GM19372 (cell line): ENCODE measurements around the gene OR1N1.
A peak's percentile ranks its signal among the peaks of the same experiment; 100 is the strongest.
"Not testable (repeated sequence)": the region's sequence is repeated elsewhere in the genome, so short reads cannot be mapped to it uniquely, and the experiment has no call there.

Source experiments
- ATAC-seq: cut with Tn5 transposase; IDR thresholded peaks from one replicate; pipeline ENCODE4 v1.9.1; 2021; ENCODE audit warnings: mild to moderate bottlenecking, low read depth, moderate library complexity; ENCODE audit not compliant: unreplicated experiment

Gene OR1N1, protein sequence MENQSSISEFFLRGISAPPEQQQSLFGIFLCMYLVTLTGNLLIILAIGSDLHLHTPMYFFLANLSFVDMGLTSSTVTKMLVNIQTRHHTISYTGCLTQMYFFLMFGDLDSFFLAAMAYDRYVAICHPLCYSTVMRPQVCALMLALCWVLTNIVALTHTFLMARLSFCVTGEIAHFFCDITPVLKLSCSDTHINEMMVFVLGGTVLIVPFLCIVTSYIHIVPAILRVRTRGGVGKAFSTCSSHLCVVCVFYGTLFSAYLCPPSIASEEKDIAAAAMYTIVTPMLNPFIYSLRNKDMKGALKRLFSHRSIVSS

DNA sequence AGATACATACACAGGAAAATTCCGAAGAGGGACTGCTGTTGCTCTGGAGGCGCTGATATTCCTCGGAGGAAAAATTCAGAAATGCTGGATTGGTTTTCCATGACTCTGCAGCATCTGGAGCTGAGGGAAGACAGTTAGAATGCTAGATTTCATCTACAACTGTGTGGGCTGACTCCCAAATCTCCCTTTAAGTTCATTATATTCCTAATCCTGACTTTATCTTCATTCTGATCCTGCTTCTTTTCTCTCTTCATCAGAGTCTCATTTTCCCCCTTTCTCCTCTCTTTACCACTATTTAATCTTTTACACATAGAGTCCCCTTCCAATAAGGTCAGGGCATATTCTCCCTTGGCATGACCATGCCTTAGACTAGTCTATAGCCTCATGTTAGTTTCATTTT, at the start of gene OR1N1:
Gene OR1N1 (minus strand): TSS at position 101 of the 400 bp plus-strand sequence. CDS start 0 bp downstream, at position 101.
- no peak for ATAC-seq

DNA sequence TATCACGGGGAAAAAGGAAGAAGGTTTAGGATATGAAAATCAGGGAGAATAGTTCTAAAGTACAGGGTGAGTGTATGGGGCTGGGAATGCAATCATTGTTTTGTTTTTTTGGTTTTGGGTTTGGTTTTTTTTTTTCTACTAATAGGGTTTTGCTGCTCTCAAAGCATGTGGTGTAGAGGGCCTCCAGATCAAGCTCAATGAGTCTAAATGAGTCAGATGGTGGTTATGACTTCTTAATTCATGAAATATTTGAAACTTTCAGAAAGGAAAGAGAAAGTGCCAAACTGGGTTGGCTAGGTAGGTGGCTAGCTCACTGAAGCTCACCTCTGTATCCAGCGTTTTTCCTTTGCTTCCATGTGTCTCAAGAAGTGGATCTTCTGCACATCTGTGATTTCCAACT, 45.4 kb upstream of the OR1N1 start:
- ATAC-seq, result no peak

DNA sequence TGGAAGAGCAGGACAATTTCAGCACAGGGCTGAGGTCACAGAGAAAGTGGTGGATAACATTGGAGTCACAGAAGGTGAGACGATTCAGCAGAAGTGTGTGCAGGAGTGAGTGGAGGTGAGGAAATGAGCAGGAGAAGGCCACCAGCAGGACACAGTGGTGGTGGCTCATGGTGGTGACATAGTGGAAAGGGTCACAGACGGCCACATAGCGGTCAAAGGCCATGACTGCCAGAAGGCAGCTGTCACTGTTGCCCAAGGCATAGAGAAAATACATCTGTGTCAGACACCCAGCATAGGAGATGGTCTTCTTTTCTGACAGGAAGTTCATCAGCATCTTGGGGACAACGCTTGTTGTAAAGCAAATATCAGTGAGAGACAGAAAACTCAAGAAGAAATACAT, 40.8 kb upstream of the OR1N1 start:
- no peak for ATAC-seq

DNA sequence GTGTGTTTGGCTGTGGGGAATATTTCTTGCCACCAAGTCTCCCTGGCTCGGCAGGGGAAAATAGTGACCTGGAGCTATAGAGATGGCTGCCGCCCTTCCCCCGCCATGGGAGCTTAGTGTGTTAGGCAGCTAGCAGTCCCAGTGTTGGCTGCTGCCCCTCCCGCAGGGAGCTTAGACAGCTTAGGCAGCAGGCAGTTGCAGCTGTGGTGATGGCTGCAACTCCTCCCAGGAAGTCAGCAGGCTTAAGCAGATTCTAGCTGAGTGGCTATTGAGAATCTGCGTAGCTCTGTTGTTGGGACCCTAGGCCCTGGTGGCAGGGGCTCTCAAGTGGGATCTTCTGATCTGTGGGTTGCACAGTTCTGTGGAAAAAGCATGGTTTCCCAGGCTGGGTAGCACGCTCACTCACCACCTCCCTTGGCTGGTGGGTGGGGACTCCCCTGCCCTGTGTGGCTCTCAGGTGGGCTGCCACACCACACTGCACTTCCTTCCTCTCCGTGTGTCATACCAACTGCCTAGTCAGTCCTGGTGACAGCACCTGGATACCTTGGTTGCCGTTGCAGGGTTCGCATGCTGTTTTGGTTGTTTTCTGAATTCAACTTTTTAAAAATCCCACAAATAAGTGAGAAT, 35.2 kb upstream of the OR1N1 start:
- no peak for ATAC-seq

DNA sequence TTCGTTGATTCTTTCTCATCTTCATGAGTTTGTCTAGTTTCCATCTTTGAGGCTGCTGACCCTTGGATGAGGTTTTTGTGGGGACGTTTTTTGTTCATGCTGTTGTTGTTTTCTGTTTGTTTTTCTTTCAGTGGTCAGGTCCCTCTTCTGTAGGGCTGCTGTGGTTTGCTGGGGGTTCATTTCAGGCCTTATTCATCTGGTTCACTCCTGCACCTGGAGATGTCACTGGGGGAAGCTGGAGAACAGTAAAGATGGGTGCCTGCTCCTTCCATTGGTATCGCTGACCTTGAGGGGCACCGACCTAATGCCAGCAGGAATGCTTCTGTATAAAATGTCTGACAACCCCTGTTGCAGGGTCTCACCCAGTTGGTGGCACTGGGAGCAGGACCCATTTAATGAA, 34.4 kb upstream of the OR1N1 start:
- no peak for ATAC-seq

DNA sequence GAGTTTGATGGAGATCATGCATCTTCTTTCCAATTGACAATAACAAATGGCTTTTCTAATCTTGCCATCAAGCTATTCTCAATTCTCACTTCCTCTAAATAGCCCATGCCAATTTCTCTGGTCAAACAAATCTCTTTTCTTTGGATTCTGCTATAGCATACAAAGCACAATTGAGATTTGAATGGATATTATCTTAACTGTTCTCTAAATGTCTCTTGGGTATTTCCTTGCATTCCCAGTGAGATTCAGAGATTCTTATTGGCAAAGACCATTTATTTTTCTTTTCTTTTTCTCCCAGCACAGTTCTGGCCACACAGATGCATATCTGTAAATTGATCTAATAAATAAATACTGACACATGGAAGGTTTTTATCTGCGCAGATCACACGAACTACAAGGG, 25.7 kb upstream of the OR1N1 start, which contains the start of gene OR1N2:
Gene OR1N2 (plus strand): TSS at position 301 of the 400 bp plus-strand sequence. CDS start 100 bp downstream, outside the sequence.
- ATAC-seq, result no peak

DNA sequence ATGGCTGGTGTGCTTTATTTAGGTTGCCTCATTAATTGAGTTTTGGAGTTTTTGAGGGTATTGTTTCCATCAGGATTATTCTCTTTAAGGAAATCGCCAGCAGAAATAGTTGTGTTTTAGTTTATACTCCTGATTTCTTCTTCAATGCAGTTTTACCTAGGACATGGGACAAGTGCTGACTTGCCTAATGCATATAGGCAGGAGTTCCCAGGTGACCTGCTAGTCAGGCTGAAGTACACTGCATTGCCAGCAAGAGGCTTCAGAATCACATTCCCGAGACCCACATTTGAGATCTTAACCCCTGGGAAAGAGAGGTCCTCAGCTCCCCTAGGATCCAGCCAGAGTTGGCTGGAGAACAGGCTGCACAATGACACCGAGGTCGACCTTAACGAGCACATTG, 24.3 kb upstream of the OR1N1 start:
- no peak for ATAC-seq

GRCh38 chr9:122546196-122546595, 19.1 kb upstream of the OR1N1 start:
- ATAC-seq, result no peak

GRCh38 chr9:122538757-122539156, 11.7 kb upstream of the OR1N1 start:
- no peak for ATAC-seq

DNA sequence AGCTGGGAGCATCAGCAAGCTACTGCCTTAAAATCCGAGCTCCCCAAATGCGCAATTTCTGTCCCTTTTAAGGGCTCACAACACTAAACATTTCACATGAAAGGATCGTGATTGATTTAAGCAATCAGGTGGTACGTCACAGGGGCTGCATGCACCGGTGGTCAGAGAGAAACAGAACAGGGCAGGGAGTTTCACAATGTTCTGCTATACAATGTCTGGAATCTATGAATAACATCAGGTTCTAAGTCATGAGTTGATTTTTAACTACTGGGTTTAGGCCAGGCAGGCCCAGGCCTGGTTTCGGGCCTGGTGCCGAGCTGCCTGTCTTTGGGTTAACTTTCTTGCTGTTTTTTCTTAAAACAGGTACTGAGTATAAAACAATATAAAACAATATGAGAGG, 10.0 kb upstream of the OR1N1 start:
- ATAC-seq, result not testable (repeated sequence)

- no peak for ATAC-seq
Measured at GRCh38 chr9:122536134-122536533, 9.0 kb upstream of the OR1N1 start.

DNA sequence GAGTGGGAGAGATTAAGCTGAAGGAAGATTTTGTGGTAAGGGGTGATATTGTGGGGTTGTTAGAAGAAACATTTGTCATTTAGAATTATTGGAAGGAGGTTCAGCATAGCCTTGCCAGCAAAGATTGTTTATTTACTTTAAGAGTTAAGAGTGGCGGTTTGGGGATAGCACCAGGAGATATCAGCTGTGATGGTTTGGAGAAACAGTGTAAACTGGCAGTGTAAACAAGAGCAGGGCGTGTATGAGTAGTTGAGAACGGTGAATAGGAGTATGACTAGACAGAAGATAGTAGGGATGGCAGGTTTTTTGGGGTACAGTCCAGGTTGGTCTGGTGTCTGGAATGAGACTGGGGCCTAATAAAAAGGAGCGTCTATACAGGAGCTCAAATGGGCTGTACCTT, 4.1 kb upstream of the OR1N1 start:
- not testable (repeated sequence) for ATAC-seq

GRCh38 chr9:122526602-122527001, 491 bp downstream of the OR1N1 start:
- no peak for ATAC-seq

GRCh38 chr9:122519376-122519775, 7.7 kb downstream of the OR1N1 start:
- ATAC-seq, result no peak

DNA sequence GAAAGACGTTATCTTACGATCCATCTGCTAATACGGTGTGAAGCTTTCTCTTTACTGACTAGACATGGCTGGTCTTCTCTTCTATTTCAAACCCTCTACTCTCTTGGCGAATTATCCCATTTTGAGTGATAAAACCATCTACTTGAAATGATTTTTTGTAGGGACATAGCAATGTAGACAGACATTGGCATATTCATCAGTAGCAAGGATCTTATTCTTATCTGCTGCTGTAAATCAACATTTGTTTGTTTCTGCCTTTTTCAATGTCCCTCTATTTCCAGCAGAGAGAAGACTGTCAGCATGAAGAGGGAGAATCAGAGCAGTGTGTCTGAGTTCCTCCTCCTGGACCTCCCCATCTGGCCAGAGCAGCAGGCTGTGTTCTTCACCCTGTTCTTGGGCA, 8.3 kb downstream of the OR1N1 start, which contains the start of gene OR1J4:
Gene OR1J4 (plus strand): TSS at position 301 of the 400 bp plus-strand sequence. CDS start 0 bp downstream, at position 301.
- ATAC-seq, result no peak

- ATAC-seq, result no peak
Measured at GRCh38 chr9:122518226-122518625, 8.9 kb downstream of the OR1N1 start.

DNA sequence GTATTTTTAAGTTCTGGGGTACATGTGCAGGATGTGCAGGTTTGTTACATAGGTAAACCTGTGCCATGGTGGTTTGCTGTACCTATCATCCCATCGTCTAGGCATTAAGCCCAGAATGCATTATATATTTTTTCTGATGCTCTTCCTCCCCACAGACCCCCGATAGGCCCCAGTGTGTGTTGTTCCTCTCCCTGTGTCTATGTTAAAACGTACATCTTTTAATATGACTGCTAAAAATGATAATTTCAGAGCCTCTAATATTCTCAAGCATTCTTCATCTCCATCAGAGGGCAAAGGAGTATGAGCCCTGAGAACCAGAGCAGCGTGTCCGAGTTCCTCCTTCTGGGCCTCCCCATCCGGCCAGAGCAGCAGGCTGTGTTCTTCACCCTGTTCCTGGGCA, 16.6 kb downstream of the OR1N1 start, which contains the start of gene OR1J2:
Gene OR1J2 (plus strand): TSS at position 301 of the 400 bp plus-strand sequence. CDS start 0 bp downstream, at position 301.
- no peak for ATAC-seq

DNA sequence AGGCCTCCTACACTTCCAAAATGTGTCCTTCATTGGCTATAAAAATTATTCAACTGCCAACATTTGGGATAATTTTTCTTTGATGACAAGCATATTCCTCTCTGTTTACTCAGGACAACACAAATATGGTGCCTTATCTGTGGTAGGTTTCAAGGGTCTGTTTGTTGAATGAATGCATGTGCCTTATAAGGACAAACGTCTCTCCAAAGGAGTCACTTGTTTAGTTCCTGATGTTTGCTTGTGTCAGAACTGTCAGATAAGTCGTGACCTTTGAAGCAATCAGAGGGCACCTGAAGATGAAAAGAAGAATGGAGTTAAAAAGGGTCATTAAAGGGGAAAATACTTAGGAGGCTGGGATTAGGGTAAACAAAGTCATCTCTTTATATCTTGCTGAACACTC, 20.1 kb downstream of the OR1N1 start:
- ATAC-seq, result no peak

DNA sequence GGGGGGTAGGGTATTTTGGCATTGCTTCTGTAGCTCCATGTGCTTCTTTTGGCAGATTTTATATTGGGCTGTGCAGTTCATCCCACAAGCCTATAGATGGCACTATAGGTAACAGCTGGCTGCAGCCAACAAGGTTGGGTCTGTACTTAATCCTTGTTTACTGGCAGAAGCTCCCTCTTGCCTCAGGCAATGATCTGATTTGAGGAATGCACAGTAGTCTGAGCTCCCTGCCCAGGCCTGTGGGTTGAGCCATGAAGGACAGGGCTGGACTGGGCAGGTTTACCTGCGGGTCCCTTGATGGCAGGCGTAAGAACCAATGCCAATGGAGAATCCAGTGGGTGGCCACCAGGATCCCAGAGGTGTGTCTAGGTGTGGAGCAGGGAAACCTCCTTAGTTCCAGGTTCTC, 28.2 kb downstream of the OR1N1 start:
- ATAC-seq, result peak; percentile 65

GRCh38 chr9:122479062-122479461, 48.0 kb downstream of the OR1N1 start:
- ATAC-seq, result no peak

DNA sequence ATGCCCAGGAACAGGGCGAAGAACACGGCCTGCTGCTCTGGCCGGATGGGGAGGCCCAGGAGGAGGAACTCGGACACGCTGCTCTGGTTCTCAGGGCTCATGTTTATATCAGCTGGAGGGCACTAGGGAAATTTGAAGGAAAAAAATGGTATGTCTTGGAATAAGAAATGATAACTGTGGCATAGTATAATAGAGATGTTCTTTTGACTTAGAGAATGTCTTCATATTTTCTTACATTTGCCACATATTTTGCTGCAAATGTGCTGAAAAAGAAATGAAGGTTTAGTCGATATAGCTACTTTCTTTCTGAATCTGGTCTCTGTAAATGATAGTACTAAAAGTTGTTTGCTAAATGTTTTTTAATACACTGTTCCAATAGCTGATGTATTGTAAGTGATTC, 49.3 kb downstream of the OR1N1 start, which contains the start of gene OR1J1:
Gene OR1J1 (minus strand): TSS at position 101 of the 400 bp plus-strand sequence. CDS start 0 bp downstream, at position 101.
- no peak for ATAC-seq

DNA sequence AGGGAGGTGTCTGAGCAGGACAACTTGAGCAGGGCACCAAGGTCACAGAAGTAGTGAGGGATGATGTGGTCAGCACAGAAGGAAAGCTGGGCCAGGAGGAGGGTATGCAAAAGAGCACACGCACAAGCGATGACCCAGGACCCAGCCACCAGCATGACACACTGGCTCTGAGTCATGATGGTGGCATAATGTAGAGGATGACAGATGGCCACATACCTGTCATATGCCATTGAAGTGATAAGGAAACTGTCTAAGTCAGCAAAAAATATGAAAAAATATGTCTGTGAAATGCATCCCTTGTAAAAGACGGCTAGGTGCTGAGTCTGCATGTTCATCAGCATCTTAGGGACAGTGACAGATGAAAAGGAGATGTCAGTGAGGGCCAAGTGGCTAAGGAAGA, 49.7 kb downstream of the OR1N1 start:
- ATAC-seq, result no peak
